Left ventricle myocardium inferior (tissue), 1 donor: ENCODE results near the gene ACTL6B. TPM values are rescaled to one million over a fixed set of nuclear protein-coding genes. Genes with fewer than 3 reads are reported as not detected.

Experiments used
- DNase-seq: peaks from one replicate; pipeline ENCODE4 v3.0.0-alpha.2; 2020
- H3K27ac ChIP-seq: fragments of 200-600 bp; replicated peaks from 2 replicates; pipeline ENCODE4 v1.8.0; 2021
- H3K27me3 ChIP-seq: fragments of 200-600 bp; 2 replicates; pipeline ENCODE4 v1.8.0; 2021; ENCODE audit warnings: low read depth
- H3K36me3 ChIP-seq: fragments of 200-600 bp; 2 replicates; pipeline ENCODE4 v1.8.0; 2021
- H3K4me1 ChIP-seq: fragments of 200-600 bp; 2 replicates; pipeline ENCODE4 v1.8.0; 2021
- H3K4me3 ChIP-seq: fragments of 200-600 bp; 2 replicates; pipeline ENCODE4 v1.8.0; 2021; ENCODE audit warnings: mild to moderate bottlenecking, moderate library complexity
- H3K9me3 ChIP-seq: fragments of 200-600 bp; replicated peaks from 2 replicates; pipeline ENCODE4 v1.8.0; 2021
- intact Hi-C: fragments of 100-400 bp; cut with micrococcal nuclease; formaldehyde crosslinking; loops from one replicate; pipeline ENCODE4 v1.11.0; 2022
- total RNA-seq: library from RNA; stranded (reverse); fragmentation: NEBNext Ultra II Directional; extraction: Animal tissue kit (Norgen Biotek cat#: 25700); gene quantifications from one replicate; pipeline ENCODE4 v1.2.1, GENCODE V29; 2021
- TF ChIP-seq, protein P1 (sequence below): fragments of 200-600 bp; IDR thresholded peaks from 2 replicates; pipeline ENCODE4 v1.8.0; 2021; ENCODE audit warnings: antibody characterized with exemption, mild to moderate bottlenecking, borderline replicate concordance
- donor health status: DM: no; HTN: yes; CAD: no; lungs with severe emphysema.

The ACTL6B gene
- total RNA-seq, 1 donor from 2014 or later: not detected

DNA sequence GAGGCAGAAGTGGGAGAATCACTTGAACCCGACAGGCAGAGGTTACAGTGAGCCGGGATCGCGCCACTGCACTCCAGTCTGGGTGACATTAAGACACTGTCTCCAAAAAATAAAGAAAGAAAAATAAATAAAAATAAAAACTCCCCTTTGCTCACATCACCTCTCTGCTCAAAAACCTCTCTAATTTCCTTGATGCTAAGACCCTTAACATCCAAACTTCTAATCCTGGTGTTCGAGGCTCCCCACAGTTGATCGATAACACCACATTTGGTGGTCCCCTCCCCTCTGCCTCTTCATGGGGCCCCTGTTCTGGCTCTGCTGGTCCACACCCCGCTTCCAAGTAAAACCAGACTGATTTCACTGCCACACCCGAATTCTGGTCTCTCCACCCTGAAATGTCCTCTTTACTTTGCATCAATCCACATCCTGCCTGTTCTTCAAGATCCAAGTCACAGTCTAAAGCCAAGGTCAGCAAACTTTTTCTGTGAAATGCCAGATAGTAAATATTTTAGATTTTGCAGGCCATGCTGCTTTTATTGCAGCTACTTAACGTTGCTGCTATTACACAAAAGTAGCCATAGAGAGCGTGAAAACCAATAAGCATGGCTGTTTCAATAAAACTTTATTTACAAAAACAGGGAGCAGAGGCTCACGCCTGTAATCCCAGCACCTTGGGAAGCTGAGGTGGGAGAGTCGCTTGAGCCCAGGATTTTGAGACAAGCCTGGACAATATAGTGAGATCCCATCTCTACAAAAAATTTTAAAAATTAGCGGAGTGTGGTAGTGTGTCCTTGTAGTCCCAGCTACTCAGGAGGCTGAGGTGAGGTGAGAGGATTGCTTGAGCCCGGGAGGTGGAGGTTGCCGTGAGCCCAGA is 32.1 kb downstream of the ACTL6B start:
- no peaks in the 10 kb centered on the region for H3K9me3 ChIP-seq
- intact Hi-C loops: no loop called here
- no peaks in the 10 kb centered on the region for H3K36me3 ChIP-seq
- no peak overlapping the region for H3K4me3 ChIP-seq
- peaks cover 18% of the 10 kb centered on the region for H3K27me3 ChIP-seq
- H3K4me1 ChIP-seq: peaks cover 5% of the 10 kb centered on the region
- DNase-seq: no peak
- TF ChIP-seq, protein P1, sequence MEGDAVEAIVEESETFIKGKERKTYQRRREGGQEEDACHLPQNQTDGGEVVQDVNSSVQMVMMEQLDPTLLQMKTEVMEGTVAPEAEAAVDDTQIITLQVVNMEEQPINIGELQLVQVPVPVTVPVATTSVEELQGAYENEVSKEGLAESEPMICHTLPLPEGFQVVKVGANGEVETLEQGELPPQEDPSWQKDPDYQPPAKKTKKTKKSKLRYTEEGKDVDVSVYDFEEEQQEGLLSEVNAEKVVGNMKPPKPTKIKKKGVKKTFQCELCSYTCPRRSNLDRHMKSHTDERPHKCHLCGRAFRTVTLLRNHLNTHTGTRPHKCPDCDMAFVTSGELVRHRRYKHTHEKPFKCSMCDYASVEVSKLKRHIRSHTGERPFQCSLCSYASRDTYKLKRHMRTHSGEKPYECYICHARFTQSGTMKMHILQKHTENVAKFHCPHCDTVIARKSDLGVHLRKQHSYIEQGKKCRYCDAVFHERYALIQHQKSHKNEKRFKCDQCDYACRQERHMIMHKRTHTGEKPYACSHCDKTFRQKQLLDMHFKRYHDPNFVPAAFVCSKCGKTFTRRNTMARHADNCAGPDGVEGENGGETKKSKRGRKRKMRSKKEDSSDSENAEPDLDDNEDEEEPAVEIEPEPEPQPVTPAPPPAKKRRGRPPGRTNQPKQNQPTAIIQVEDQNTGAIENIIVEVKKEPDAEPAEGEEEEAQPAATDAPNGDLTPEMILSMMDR: no peak
- no peak overlapping the region for H3K27ac ChIP-seq

DNA sequence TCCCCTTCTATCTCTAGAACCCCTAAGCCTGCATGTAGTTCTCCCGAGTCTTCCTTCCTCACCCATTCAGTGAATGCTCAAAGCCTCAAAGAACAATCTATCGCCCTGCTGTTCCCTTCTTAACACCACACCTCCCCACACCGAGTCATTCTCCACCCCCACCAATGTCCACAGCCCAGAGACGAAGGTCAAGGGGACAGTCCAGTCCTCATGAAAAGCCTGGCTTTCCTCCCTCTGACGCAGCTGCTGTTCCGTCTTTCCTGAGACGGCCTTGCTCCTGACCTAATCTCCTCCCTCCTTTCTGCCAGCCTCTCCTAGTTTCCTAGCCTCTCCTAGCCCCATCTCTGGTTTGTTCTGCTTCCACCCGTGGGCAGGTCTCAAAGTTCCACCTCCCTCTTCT is 34.7 kb downstream of the ACTL6B start:
- Histone ChIP-seq H3K27me3 (no peaks in the 10 kb centered on the region), H3K27ac (no peak overlapping the region), H3K4me1 (peaks cover under 1% of the 10 kb centered on the region), H3K36me3 (no peaks in the 10 kb centered on the region), H3K4me3 (no peak overlapping the region), H3K9me3 (no peaks in the 10 kb centered on the region)
- intact Hi-C loops: no loop called here
- TF ChIP-seq, protein P1: no peak
- no peak for DNase-seq

DNA sequence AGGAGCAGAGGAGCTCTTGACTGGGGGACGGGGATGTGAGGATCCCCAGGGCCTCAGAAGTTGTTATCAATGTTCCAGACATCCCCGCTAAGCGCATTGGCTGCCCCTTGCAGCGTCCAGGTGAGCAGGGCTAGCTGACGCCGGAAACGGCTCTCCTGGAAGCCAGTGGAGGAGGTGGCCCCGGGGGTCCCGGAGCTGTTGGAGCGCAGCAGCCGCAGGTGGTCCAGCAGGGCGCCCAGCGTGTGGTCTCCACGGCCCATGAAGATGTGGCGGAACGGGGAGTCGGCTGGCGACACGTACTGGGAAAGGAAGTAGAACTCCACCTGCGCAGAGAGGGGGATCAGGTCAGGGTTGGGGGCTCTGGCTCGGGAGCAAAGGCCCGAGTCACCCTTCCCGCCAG is 35.4 kb downstream of the ACTL6B start:
- intact Hi-C loops: no loop called here
- DNase-seq: no peak

GRCh38 chr7:100620239-100620638 is 36.0 kb downstream of the ACTL6B start:
- Histone ChIP-seq H3K9me3 (no peaks in the 10 kb centered on the region), H3K27ac (no peak overlapping the region), H3K4me3 (no peak overlapping the region), H3K36me3 (no peaks in the 10 kb centered on the region), H3K27me3 (no peaks in the 10 kb centered on the region), H3K4me1 (no peaks in the 10 kb centered on the region)
- TF ChIP-seq, protein P1: no peak
- intact Hi-C loops: no loop called here
- DNase-seq: no peak

More for the DNA sequence above, 35.4 kb downstream of the ACTL6B start:
- no peak overlapping the region for H3K4me3 ChIP-seq
- H3K4me1 ChIP-seq: no peaks in the 10 kb centered on the region
- no peaks in the 10 kb centered on the region for H3K9me3 ChIP-seq
- TF ChIP-seq, protein P1: no peak
- no peak overlapping the region for H3K27ac ChIP-seq
- H3K36me3 ChIP-seq: no peaks in the 10 kb centered on the region
- no peaks in the 10 kb centered on the region for H3K27me3 ChIP-seq

GRCh38 chr7:100614308-100614861 is 41.9 kb downstream of the ACTL6B start:
- no peak for DNase-seq
- Histone ChIP-seq H3K36me3 (peaks cover 6% of the 10 kb centered on the region), H3K4me3 (no peak overlapping the region), H3K27me3 (no peaks in the 10 kb centered on the region), H3K9me3 (no peaks in the 10 kb centered on the region), H3K27ac (no peak overlapping the region), H3K4me1 (peaks cover 17% of the 10 kb centered on the region)
- TF ChIP-seq, protein P1: no peak
- intact Hi-C loops: no loop called here
